Mucosa of stomach (tissue), 1 donor: Measurements from ENCODE around the gene ZNF407.

Experiments
- H3K27me3 ChIP-seq: one replicate; pipeline ENCODE4 v1.7.0; 2013; ENCODE audit warnings: mild to moderate bottlenecking, low read length; ENCODE audit not compliant: control insufficient read depth, insufficient read depth
- H3K36me3 ChIP-seq: one replicate; pipeline ENCODE4 v1.7.0; 2013; ENCODE audit warnings: low read length; ENCODE audit not compliant: control insufficient read depth, insufficient read depth
- H3K4me1 ChIP-seq: one replicate; pipeline ENCODE4 v1.7.0; 2013; ENCODE audit warnings: mild to moderate bottlenecking, low read length; ENCODE audit not compliant: control insufficient read depth, insufficient read depth
- H3K4me3 ChIP-seq: one replicate; pipeline ENCODE4 v1.7.0; 2013; ENCODE audit warnings: low read length
- H3K9ac ChIP-seq: one replicate; pipeline ENCODE4 v1.7.0; 2013; ENCODE audit warnings: mild to moderate bottlenecking, low read length, moderate library complexity
- H3K9me3 ChIP-seq: one replicate; pipeline ENCODE4 v1.7.0; 2013; ENCODE audit warnings: mild to moderate bottlenecking, low read length, moderate library complexity; ENCODE audit not compliant: control insufficient read depth
- donor health status: Pancreatic carcinoma.

The ZNF407 gene

GRCh38 chr18:74567822-74568221 is 29.8 kb upstream of the ZNF407 start:
- Histone ChIP-seq H3K9me3 (no peaks in the 10 kb centered on the region), H3K9ac (no peak overlapping the region), H3K36me3 (no peaks in the 10 kb centered on the region), H3K4me3 (no peak overlapping the region), H3K27me3 (no peaks in the 10 kb centered on the region), H3K4me1 (peaks cover 20% of the 10 kb centered on the region)

GRCh38 chr18:74569401-74569800 is 28.3 kb upstream of the ZNF407 start:
- Histone ChIP-seq H3K9ac (no peak overlapping the region), H3K27me3 (no peaks in the 10 kb centered on the region), H3K9me3 (no peaks in the 10 kb centered on the region), H3K4me3 (no peak overlapping the region), H3K4me1 (peaks cover 6% of the 10 kb centered on the region), H3K36me3 (no peaks in the 10 kb centered on the region)

- Histone ChIP-seq H3K9me3 (no peaks in the 10 kb centered on the region), H3K27me3 (no peaks in the 10 kb centered on the region), H3K4me1 (no peaks in the 10 kb centered on the region), H3K4me3 (no peak overlapping the region), H3K36me3 (no peaks in the 10 kb centered on the region), H3K9ac (no peak overlapping the region)
These were observed 27.4 kb upstream of the ZNF407 start for GRCh38 chr18:74570266-74570665.

GRCh38 chr18:74571895-74572680 is 25.6 kb upstream of the ZNF407 start:
- H3K36me3 ChIP-seq, result no peaks in the 10 kb centered on the region
- H3K4me3 ChIP-seq, result no peak overlapping the region
- no peaks in the 10 kb centered on the region for H3K9me3 ChIP-seq
- H3K27me3 ChIP-seq, result no peaks in the 10 kb centered on the region
- H3K9ac ChIP-seq, result no peak overlapping the region
- no peaks in the 10 kb centered on the region for H3K4me1 ChIP-seq

- Histone ChIP-seq H3K4me3 (no peak overlapping the region), H3K9me3 (no peaks in the 10 kb centered on the region), H3K36me3 (no peaks in the 10 kb centered on the region), H3K4me1 (no peaks in the 10 kb centered on the region), H3K9ac (no peak overlapping the region), H3K27me3 (no peaks in the 10 kb centered on the region)
These were observed 24.6 kb upstream of the ZNF407 start for GRCh38 chr18:74573053-74573452.

GRCh38 chr18:74574916-74575315 is 22.8 kb upstream of the ZNF407 start:
- H3K4me1 ChIP-seq, result no peaks in the 10 kb centered on the region
- no peak overlapping the region for H3K9ac ChIP-seq
- H3K9me3 ChIP-seq, result no peaks in the 10 kb centered on the region
- H3K36me3 ChIP-seq, result no peaks in the 10 kb centered on the region
- H3K4me3 ChIP-seq, result no peak overlapping the region
- peaks cover 3% of the 10 kb centered on the region for H3K27me3 ChIP-seq

- Histone ChIP-seq H3K9ac (no peak overlapping the region), H3K9me3 (no peaks in the 10 kb centered on the region), H3K27me3 (peaks cover 8% of the 10 kb centered on the region), H3K4me1 (no peaks in the 10 kb centered on the region), H3K4me3 (no peak overlapping the region), H3K36me3 (no peaks in the 10 kb centered on the region)
These were observed 20.7 kb upstream of the ZNF407 start for GRCh38 chr18:74577019-74577418.

GRCh38 chr18:74579496-74580065 is 18.1 kb upstream of the ZNF407 start:
- H3K36me3 ChIP-seq, result no peaks in the 10 kb centered on the region
- no peaks in the 10 kb centered on the region for H3K4me1 ChIP-seq
- no peak overlapping the region for H3K4me3 ChIP-seq
- H3K9ac ChIP-seq, result no peak overlapping the region
- H3K9me3 ChIP-seq, result no peaks in the 10 kb centered on the region
- H3K27me3 ChIP-seq, result peaks cover 8% of the 10 kb centered on the region

GRCh38 chr18:74582642-74583041 is 15.0 kb upstream of the ZNF407 start:
- H3K4me3 ChIP-seq, result no peak overlapping the region
- no peak overlapping the region for H3K9ac ChIP-seq
- H3K27me3 ChIP-seq, result peaks cover 11% of the 10 kb centered on the region
- no peaks in the 10 kb centered on the region for H3K4me1 ChIP-seq
- no peaks in the 10 kb centered on the region for H3K9me3 ChIP-seq
- no peaks in the 10 kb centered on the region for H3K36me3 ChIP-seq

- Histone ChIP-seq H3K9ac (no peak overlapping the region), H3K9me3 (no peaks in the 10 kb centered on the region), H3K4me3 (no peak overlapping the region), H3K27me3 (peaks cover 3% of the 10 kb centered on the region), H3K4me1 (no peaks in the 10 kb centered on the region), H3K36me3 (no peaks in the 10 kb centered on the region)
These were observed 10.2 kb upstream of the ZNF407 start for GRCh38 chr18:74587441-74587840.

- H3K4me1 ChIP-seq, result no peaks in the 10 kb centered on the region
- no peaks in the 10 kb centered on the region for H3K36me3 ChIP-seq
- no peaks in the 10 kb centered on the region for H3K9me3 ChIP-seq
- H3K9ac ChIP-seq, result no peak overlapping the region
- peaks cover 3% of the 10 kb centered on the region for H3K27me3 ChIP-seq
- H3K4me3 ChIP-seq, result no peak overlapping the region
These were observed 8.6 kb upstream of the ZNF407 start for GRCh38 chr18:74589021-74589420.

GRCh38 chr18:74589811-74590210 is 7.9 kb upstream of the ZNF407 start:
- H3K36me3 ChIP-seq, result no peaks in the 10 kb centered on the region
- no peaks in the 10 kb centered on the region for H3K9me3 ChIP-seq
- H3K27me3 ChIP-seq, result peaks cover 3% of the 10 kb centered on the region
- H3K9ac ChIP-seq, result no peak overlapping the region
- no peaks in the 10 kb centered on the region for H3K4me1 ChIP-seq
- no peak overlapping the region for H3K4me3 ChIP-seq
